Gastrocnemius medialis (tissue), 4 donors: ENCODE measurements around the gene ALK. TPM values are rescaled to one million over a fixed set of nuclear protein-coding genes. Genes with fewer than 3 reads are reported as not detected.

Source experiments
- ATAC-seq, 2 donors: fragments of 150-250 bp; one replicate each; pipeline ENCODE4 v1.9.1; 2016
- DNase-seq, 2 donors: peaks; one replicate each; pipeline ENCODE4 v3.0.0-alpha.2; 2019
- H3K27ac ChIP-seq, 4 donors: fragments of 200-600 bp; sonication (generic); 1 replicate in 1 of 4; 2 replicates in 3 of 4; pipeline ENCODE4 v1.5.1; 2016 to 2018; ENCODE audit warnings: mild to moderate bottlenecking in 2 of 4, moderate library complexity in 1 of 4
- H3K27me3 ChIP-seq, 3 donors: fragments of 200-600 bp; sonication (generic) in 2 of 3; 1 replicate in 1 of 3; 2 replicates in 2 of 3; pipeline versions ENCODE4 v1.5.1 to v1.6.0; 2016 to 2019; ENCODE audit warnings: mild to moderate bottlenecking in 1 of 3, moderate library complexity in 1 of 3
- H3K36me3 ChIP-seq, 2 donors: fragments of 200-600 bp; sonication (generic) in 1 of 2; one replicate each; pipeline ENCODE4 v1.5.1; 2017 to 2018
- H3K4me1 ChIP-seq, 2 donors: fragments of 200-600 bp; sonication (generic) in 1 of 2; one replicate each; pipeline ENCODE4 v1.5.1; 2016 to 2017; ENCODE audit warnings: mild to moderate bottlenecking in 2 of 2
- H3K4me3 ChIP-seq, 4 donors: fragments of 200-600 bp; sonication (generic) in 3 of 4; 1 replicate in 1 of 4; 2 replicates in 3 of 4; pipeline ENCODE4 v1.5.1; 2016 to 2019; ENCODE audit warnings: mild to moderate bottlenecking in 2 of 4
- H3K9me3 ChIP-seq, 3 donors: fragments of 200-600 bp; sonication (generic) in 2 of 3; 1 replicate in 1 of 3; 2 replicates in 2 of 3; pipeline ENCODE4 v1.5.1; 2016 to 2019
- POLR2A ChIP-seq, 2 donors: fragments of 450-650 bp; IDR thresholded peaks; one replicate each; pipeline ENCODE4 v1.6.1; 2017; ENCODE audit warnings: antibody characterized with exemption in 2 of 2, mild to moderate bottlenecking in 2 of 2, moderate library complexity in 2 of 2
- in situ Hi-C, 4 donors: fragments of 200-750 bp; cut with MboI; loops; one replicate each; pipeline versions ENCODE4 v1.15.0 to v1.8.0; 2017; ENCODE audit warnings: low sequenced_read_pairs in 4 of 4
- intact Hi-C: fragments of 100-400 bp; cut with DNase I; formaldehyde crosslinking; loops from one replicate; pipeline ENCODE4 v1.15.1; 2023; ENCODE audit warnings: low total_unique reads
- total RNA-seq, 4 donors: library from RNA; depleted of rRNA; stranded (reverse); fragments of >200 nt; gene quantifications; one replicate each; pipeline versions ENCODE4 v1.1.0 to v1.2.3, GENCODE V29; 2016
- TF ChIP-seq, protein P1 (sequence below), 5 experiments: fragments of 450-650 bp in 3 of 5; fragments of 200-600 bp in 2 of 5; sonication (generic) in 2 of 5; IDR thresholded peaks in 4 of 5; conservative IDR thresholded peaks in 1 of 5; 1 replicate in 4 of 5; 2 replicates in 1 of 5; pipeline ENCODE4 v1.5.1; 2016 to 2019; ENCODE audit warnings: antibody characterized with exemption in 5 of 5, mild to moderate bottlenecking in 3 of 5, moderate library complexity in 3 of 5

Gene ALK
- total RNA-seq, 4 donors from 2014 or later = not detected

GRCh38 chr2:29382486-29382885 is 538.9 kb downstream of the ALK start:
- Histone ChIP-seq H3K27me3 (no peaks in the 10 kb centered on the region), H3K27ac (no peak overlapping the region), H3K36me3 (no peaks in the 10 kb centered on the region), H3K9me3 (no peaks in the 10 kb centered on the region), H3K4me1 (no peaks in the 10 kb centered on the region), H3K4me3 (no peak overlapping the region)
- DNase-seq (no peak), ATAC-seq (no peak)
- TF ChIP-seq, protein P1, sequence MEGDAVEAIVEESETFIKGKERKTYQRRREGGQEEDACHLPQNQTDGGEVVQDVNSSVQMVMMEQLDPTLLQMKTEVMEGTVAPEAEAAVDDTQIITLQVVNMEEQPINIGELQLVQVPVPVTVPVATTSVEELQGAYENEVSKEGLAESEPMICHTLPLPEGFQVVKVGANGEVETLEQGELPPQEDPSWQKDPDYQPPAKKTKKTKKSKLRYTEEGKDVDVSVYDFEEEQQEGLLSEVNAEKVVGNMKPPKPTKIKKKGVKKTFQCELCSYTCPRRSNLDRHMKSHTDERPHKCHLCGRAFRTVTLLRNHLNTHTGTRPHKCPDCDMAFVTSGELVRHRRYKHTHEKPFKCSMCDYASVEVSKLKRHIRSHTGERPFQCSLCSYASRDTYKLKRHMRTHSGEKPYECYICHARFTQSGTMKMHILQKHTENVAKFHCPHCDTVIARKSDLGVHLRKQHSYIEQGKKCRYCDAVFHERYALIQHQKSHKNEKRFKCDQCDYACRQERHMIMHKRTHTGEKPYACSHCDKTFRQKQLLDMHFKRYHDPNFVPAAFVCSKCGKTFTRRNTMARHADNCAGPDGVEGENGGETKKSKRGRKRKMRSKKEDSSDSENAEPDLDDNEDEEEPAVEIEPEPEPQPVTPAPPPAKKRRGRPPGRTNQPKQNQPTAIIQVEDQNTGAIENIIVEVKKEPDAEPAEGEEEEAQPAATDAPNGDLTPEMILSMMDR (IDR thresholded peaks at IDR 0.05 in 4 of 5, conservative IDR thresholded peaks at IDR 0.05 in 1 of 5) = no peak
- TF ChIP-seq POLR2A (IDR thresholded peaks at IDR 0.05) = no peak
- intact Hi-C loops = no loop called here
- in situ Hi-C loops = no loop called here

- DNase-seq (no peak), ATAC-seq (no peak)
- H3K27me3 ChIP-seq = no peaks in the 10 kb centered on the region
- intact Hi-C loops = no loop called here
- H3K36me3 ChIP-seq = no peaks in the 10 kb centered on the region
- H3K27ac ChIP-seq = no peak overlapping the region
- no peak overlapping the region for H3K4me3 ChIP-seq
- H3K9me3 ChIP-seq = no peaks in the 10 kb centered on the region
- no peak for TF ChIP-seq POLR2A (IDR thresholded peaks at IDR 0.05)
- TF ChIP-seq, protein P1 (IDR thresholded peaks at IDR 0.05 in 4 of 5, conservative IDR thresholded peaks at IDR 0.05 in 1 of 5) = no peak
- H3K4me1 ChIP-seq = no peaks in the 10 kb centered on the region
- in situ Hi-C loops = no loop called here
Measured at GRCh38 chr2:29377788-29378187, 543.6 kb downstream of the ALK start.

- Histone ChIP-seq H3K9me3 (no peaks in the 10 kb centered on the region), H3K4me1 (no peaks in the 10 kb centered on the region), H3K27me3 (no peaks in the 10 kb centered on the region), H3K36me3 (no peaks in the 10 kb centered on the region), H3K27ac (no peak overlapping the region), H3K4me3 (no peak overlapping the region)
- DNase-seq (no peak), ATAC-seq (no peak)
- intact Hi-C loops = no loop called here
- in situ Hi-C loops = no loop called here
- TF ChIP-seq, protein P1 (IDR thresholded peaks at IDR 0.05 in 4 of 5, conservative IDR thresholded peaks at IDR 0.05 in 1 of 5) = no peak
- TF ChIP-seq POLR2A (IDR thresholded peaks at IDR 0.05) = no peak
Measured at GRCh38 chr2:29376541-29376940, 544.8 kb downstream of the ALK start.

- Histone ChIP-seq H3K27ac (no peak overlapping the region), H3K4me3 (no peak overlapping the region), H3K27me3 (no peaks in the 10 kb centered on the region), H3K9me3 (no peaks in the 10 kb centered on the region), H3K36me3 (no peaks in the 10 kb centered on the region), H3K4me1 (no peaks in the 10 kb centered on the region)
- ATAC-seq (no peak), DNase-seq (no peak)
- in situ Hi-C loops (no loop called here), intact Hi-C loops (no loop called here)
- TF ChIP-seq POLR2A (IDR thresholded peaks at IDR 0.05) = no peak
- TF ChIP-seq, protein P1 (IDR thresholded peaks at IDR 0.05 in 4 of 5, conservative IDR thresholded peaks at IDR 0.05 in 1 of 5) = no peak
Measured at GRCh38 chr2:29375843-29376242, 545.5 kb downstream of the ALK start.

- no peak for DNase-seq
- in situ Hi-C loops = no loop called here
- no peak overlapping the region for H3K27ac ChIP-seq
- intact Hi-C loops = no loop called here
- H3K4me3 ChIP-seq = no peak overlapping the region
- no peaks in the 10 kb centered on the region for H3K4me1 ChIP-seq
- no peaks in the 10 kb centered on the region for H3K36me3 ChIP-seq
- no peak for TF ChIP-seq POLR2A (IDR thresholded peaks at IDR 0.05)
- TF ChIP-seq, protein P1 (IDR thresholded peaks at IDR 0.05 in 4 of 5, conservative IDR thresholded peaks at IDR 0.05 in 1 of 5) = no peak
- no peak for ATAC-seq
- no peaks in the 10 kb centered on the region for H3K9me3 ChIP-seq
- no peaks in the 10 kb centered on the region for H3K27me3 ChIP-seq
Measured at GRCh38 chr2:29374823-29375222, 546.6 kb downstream of the ALK start.
